NCI-H82 treated with DMSO at 0.1 percent for 48 hours (cell line): Measurements from ENCODE around the gene CDH1.
"Not testable (repeated sequence)": the region's sequence is repeated elsewhere in the genome, so short reads cannot be mapped to it uniquely, and the experiment has no call there.

ENCODE experiments used
- DNase-seq: peaks from one replicate; lab custom pipeline; 2025; ENCODE audit not compliant: unreplicated experiment; lab: John Stamatoyannopoulos, UW

The CDH1 gene

DNA sequence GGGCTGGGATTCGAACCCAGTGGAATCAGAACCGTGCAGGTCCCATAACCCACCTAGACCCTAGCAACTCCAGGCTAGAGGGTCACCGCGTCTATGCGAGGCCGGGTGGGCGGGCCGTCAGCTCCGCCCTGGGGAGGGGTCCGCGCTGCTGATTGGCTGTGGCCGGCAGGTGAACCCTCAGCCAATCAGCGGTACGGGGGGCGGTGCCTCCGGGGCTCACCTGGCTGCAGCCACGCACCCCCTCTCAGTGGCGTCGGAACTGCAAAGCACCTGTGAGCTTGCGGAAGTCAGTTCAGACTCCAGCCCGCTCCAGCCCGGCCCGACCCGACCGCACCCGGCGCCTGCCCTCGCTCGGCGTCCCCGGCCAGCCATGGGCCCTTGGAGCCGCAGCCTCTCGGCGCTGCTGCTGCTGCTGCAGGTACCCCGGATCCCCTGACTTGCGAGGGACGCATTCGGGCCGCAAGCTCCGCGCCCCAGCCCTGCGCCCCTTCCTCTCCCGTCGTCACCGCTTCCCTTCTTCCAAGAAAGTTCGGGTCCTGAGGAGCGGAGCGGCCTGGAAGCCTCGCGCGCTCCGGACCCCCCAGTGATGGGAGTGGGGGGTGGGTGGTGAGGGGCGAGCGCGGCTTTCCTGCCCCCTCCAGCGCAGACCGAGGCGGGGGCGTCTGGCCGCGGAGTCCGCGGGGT lies at the start of gene CDH1:
Gene CDH1, plus strand, starts transcription at position 247 of the 684 bp plus-strand sequence. Its CDS starts 124 bp downstream, at position 371.
- no peak for DNase-seq

DNA sequence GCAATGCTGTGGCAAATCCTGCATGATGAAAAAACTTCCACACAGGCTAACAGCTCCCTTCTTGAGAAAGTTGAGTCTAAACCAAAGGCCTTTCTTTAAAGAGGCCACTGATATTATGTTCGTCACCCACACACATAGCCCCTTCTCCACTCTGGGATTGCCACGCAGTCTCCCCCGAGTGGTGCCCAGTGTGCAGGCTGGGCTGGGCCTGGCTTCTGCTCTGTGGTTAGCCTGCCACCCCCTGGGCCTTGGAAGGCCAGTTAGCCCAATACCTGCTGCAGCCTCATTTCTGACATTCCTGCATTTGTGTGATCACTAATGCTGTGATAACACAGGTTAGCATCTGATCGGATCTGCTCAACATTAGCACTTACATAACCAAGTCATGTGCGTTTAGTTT lies 47.2 kb upstream of the CDH1 start:
- no peak for DNase-seq

DNA sequence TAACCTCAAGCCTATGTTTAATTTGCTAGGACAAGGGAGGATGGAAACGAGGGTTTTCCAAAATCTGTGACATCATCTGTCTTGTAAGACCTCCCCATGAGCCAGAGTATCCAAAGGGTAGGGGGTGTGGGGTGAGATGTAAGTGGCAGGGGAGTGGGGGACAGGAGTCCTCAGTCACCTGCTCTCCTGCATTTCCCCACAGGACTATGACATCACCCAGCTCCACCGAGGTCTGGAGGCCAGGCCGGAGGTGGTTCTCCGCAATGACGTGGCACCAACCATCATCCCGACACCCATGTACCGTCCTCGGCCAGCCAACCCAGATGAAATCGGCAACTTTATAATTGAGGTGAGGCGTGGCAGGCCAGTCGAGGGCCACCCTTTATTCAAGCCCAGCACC lies 41.5 kb upstream of the CDH1 start:
- no peak for DNase-seq

DNA sequence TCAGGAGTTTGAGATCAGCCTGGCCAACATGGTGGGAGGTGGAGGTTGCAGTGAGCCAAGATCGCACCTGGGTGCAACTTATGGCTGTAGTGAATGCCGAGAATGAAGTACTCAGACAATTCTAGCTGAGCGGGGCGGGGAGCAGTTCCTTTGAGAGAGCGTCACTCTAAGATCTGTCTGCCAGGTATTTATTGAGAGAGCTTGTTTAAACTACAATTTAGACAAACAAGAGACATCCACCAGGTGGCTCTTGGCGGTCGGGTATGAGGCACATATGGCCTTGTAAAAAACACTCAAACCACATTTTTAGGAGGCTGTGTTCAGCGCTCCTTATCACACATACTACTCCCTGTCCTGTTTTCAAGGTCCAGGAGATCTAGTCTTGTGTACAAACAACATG lies 40.6 kb upstream of the CDH1 start:
- DNase-seq, result no peak

DNA sequence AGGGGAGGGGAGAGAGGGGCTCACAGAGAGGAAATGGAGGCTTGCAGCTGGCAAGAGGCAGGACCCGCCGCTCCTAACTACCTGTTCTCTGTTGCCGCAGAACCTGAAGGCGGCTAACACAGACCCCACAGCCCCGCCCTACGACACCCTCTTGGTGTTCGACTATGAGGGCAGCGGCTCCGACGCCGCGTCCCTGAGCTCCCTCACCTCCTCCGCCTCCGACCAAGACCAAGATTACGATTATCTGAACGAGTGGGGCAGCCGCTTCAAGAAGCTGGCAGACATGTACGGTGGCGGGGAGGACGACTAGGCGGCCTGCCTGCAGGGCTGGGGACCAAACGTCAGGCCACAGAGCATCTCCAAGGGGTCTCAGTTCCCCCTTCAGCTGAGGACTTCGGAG lies 39.0 kb upstream of the CDH1 start:
- DNase-seq, result no peak

DNA sequence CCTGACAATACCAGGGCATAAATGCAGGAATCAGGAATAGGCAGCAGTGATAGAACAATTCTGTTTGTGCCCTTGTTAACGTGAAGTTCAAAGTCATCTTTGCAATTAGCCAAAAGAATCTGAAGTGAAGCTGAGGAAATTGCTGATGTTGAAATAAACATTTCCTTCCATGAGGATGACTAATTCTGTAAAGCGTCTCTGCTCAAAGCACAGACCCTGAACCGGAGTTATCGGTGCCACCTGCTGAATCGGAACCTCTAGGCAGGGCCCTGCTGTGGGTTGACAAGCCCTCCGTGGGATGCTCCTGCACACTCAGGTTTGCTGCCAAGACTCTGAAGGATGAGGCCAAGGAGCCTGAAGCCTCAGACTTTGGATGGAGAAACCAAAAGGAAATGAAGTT lies 37.0 kb upstream of the CDH1 start:
- no peak for DNase-seq

DNA sequence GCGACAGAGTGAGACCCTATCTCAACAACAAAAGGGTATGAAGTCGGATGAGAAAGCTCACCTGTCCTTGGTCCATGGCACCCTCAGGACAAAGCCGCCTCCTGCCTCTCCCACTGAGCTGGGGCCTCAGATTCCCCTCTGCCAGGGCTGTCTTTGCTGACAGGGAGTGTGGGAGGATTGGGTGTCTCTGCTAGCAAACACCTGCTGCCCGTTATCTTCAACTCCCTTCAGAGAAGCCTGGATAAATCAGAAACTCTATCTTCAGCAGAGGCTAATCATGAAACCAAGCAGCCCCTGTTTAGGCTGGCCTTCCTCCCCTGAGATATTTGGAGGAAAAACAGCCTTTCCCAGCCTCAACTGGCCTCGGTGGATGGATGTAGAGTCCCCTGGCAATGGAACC lies 36.3 kb upstream of the CDH1 start:
- DNase-seq, result no peak

DNA sequence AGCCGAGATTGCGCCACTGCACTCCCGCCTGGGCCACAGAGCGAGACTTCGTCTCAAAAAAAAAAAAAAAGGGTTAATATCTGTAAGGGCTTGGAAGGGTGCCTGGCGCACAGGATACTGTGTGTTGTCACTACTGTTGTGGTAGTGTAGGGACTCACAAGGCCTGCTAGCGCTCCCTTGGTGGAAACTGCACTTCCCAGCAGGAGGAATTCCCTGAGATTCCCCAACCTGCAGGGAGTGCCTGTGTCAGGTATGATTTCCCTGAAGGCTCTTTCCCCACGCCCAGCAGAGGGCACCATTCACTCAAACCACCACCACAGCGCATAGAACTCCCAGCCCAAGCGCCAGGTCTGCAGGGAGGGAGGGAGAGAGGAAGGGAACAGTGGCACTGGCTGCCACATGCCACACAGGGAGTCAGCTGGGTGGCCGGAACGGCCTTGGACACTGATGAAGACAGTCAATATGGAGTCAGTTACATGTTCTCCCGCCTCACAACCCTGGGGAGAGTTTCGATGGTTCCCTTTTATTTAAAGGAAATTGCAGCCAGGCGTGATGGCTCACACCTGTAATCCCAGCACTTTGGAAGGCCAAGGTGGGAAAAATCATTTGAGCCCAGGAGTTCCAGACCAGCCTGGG lies 32.7 kb upstream of the CDH1 start:
- peak; percentile 55 for DNase-seq

DNA sequence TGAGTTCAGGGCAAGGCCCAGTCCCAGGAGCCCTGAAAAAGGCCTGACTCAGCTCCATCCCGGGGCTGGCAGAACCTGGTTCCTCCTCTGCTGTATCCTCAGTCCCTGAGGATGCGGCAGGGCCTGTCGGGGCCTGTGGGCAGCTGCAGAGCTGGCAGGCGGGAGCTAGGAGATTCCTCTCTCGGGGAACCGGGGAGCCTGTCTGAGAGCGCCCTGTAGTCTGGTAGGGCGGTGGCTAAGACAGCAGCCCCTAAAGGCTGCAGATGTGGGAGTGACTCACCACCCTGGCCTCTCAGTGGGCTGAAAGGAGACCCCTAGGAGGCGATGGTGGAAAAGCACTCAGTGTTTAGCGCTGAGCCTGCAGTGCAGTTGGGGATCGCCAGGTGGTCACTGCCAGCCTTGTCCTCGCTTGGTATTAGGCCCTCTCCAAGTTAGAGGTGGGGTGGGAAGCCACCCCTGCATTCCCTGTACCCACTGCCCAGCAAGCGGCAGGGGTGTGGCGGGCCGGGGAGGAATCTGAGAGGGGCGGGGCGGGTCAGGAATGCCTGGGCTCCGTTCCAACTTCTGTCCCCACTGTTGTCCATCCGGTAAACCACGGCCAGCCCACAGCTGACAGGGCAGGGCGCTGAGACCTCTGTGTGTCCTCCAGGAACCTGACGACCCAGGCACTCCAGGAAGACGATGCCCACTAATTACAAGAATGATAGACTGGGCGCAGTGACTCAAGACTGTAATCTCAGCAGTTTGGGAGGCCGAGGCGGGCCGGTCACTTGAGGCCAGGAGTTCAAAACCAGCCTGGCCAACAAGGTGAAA lies 29.5 kb upstream of the CDH1 start:
- no peak for DNase-seq

DNA sequence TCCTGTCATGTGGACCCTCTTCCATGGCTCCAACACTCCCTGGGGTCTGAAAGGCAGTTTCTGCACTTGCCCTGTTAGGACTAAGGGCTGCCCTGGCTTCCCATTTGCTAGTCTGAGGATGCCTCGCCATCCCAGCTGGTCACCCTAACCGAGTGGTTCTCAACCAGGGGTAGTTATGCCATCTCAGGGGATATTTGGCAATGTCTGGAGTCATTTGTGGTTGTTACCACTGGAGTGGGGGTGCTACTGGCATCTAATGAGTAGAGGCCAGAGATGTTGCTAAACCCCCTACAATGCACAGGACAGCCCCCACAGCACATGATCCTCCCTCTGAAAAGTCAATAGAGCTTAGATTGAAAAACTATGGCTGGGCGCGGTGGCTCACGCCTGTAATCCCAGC lies 26.9 kb upstream of the CDH1 start:
- no peak for DNase-seq

DNA sequence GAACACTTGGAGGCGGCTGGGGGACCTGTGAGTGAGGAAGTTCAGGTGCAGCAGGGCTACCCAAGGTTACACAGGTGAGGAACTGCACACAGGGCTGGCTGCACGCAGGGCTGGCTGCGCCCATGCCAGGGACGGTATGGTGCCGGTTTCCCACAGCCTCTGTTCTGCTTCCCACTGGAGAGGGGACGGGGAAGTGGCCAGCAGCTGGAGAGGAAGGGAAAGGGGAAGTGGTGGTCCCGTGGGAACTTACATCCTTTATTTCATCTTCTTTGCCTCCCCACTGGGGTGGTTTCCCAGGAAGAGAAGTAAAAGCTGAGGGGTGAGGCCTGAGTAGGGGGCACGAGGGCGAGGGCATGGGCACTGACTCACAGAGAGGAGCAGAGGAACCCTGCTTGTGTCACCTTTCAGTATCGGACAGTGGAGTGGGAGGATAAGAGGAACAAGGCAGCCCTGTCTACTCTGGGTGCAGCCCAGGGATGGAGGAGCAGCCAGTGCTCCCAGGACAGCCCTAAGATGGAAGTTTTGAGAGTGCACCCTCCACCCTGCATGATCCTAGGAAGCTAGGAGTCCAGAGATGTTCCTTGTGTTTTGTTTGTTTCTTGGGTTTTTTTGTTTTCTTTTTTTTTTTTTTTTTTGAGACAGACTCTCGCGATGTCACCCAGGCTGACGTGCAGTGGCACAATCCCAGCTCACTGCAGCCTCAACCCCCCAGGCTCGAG lies 25.5 kb upstream of the CDH1 start:
- no peak for DNase-seq

DNA sequence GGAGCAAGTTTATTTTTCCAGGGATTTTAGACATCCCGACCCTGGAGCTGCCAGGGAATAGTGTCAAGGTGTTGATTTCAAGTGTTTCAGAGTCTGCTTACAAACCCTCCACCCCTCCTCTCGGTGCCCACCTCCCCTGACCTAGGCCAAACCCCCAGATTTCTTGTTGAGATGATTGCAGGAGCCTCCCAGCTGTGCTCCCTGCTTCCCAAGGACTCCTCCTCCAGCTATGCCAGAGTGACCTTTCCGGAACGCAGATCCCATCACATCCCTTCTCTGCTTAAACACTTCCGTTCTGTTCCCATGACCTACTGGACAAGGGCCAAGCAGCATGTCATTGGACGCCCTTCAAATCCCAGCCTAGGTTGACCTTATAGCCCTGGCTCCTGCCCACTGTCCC lies 23.7 kb upstream of the CDH1 start:
- no peak for DNase-seq

DNA sequence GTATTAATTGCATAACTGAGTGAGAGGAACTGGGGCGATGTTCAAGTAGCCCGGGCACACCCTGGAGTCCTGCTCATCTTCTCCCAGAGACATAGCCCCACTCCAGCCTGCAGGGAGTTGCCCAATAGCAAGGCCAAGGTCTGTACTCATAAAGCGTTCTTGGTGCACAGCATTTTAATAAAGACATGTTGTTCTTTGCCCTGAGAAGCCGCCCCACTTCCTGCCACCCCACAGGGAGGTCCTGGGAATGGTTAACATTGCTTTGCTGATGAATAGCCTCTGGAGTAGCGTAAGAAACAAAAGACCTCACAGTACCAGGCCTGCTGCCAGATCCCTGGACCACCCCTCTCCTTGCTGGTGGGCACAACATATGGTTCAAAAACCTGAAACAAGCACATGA lies 21.6 kb upstream of the CDH1 start:
- DNase-seq, result no peak

DNA sequence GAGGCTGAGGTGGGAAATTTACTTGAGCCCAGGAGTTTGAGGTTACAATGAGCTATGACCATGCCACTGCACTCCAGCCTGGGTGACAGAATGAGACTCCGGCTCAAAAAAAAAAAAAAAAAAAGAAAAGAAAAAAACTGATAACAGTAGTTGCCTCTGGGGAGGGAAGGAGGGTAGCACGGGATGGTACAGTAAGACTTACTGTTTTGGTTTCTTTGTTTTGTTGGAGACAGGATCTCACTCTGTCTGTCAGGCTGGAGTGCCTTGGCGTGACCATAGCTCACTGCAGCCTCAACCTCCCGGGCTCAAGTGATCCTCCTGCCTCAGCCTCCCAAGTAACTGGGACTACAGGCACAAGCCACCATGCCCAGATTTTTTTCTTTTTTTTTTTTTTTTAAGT lies 20.6 kb upstream of the CDH1 start:
- not testable (repeated sequence) for DNase-seq

DNA sequence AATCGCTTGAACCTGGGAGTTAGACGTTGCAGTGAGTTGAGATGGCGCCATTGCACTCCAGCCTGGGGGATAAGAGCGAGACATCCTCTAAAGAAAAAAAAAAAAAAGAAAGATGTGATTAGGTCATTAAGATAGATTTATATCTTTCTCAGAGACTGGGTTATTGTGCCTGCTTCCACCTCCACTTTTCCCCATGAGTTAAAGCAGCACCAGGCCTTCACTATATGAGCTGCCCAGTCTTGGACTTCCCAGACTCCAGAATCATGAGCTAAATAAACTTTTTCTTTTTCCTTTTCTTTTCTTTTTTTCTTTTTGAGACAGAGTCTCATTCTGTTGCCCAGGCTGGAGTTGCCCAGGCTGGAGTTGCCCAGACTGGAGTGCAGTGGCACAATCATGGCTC lies 19.4 kb upstream of the CDH1 start:
- DNase-seq, result no peak

DNA sequence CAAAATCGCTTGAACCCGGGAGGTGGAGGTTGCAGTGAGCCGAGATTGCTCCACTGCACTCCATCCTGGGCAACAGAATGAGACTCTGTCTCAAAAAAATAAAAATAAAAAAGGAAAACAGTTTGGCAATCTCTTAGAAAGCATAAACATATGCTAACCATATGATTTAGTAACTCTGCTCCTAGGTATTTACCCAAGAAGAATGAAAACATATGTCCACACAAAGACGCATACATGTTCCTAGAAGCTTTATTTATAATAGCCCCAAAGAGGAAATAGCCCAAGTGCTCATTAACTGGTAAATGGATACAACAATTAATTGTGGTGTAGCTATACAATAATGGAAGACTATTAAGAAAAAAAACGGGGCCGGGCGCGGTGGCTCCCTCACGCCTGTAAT lies 18.5 kb upstream of the CDH1 start:
- no peak for DNase-seq

DNA sequence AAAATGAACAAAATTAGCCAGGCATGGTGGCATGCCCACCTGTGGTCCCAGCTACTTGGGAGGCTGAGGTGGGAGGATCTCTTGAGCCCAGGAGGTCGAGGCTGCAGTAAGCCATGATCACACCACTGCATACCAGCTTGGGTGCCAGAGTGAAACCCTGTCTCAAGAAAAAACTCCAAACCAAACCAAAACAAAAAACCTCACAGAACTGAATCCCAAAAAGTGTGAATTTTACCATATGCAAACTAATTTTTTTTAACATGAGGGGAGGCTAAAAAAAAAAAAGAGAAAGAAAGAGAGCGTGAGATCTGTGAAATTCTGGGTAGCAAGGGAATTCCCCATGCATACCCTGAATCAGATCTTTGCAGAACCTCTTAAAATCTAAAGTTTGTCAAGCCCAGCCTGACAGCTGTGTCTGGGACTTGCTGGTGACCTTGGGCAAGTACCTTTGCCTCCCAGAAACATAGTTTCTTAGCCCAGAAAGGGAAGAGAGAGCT lies 17.1 kb upstream of the CDH1 start:
- no peak for DNase-seq

DNA sequence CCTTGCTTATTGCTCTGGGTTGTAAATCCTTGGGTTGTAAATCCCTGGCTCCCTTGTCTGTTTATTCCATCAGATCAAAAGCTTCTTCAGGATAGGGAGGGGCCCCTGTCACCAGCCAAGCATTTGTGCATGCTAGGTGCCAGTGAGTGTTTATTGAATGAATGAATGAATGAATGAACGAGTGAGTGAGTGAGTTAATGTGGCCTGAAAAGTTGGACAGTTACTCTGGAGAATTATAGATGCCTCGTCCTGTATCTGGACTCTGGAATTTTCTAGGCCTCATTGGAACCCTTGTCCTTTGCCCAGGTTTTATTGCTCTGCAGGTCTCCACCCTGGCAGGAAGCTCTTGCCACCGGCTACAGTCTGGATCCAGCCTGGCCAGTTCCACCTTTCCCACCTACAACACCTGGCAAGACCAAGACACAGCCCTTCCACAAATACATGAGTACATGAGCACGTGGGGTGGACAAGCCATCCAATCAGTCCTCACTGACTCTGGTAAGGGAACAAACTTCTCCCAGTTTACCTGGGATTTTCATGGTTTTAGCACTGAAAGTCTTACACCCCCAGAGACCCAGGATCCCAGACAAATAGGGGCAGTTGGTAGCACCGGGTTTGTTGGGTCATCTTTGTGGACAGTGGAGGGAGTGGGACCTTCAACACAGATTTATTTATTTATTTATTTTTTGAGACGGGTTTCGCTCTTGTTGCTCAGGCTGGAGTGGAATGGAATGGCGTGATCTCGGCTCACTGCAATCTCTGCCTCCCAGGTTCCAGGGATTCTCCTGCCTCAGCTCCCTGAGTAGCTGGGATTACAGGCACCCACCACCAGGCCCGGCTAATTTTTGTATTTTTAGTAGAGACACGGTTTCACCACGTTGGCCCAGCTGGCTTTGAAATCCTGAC lies 14.7 kb upstream of the CDH1 start:
- no peak for DNase-seq

DNA sequence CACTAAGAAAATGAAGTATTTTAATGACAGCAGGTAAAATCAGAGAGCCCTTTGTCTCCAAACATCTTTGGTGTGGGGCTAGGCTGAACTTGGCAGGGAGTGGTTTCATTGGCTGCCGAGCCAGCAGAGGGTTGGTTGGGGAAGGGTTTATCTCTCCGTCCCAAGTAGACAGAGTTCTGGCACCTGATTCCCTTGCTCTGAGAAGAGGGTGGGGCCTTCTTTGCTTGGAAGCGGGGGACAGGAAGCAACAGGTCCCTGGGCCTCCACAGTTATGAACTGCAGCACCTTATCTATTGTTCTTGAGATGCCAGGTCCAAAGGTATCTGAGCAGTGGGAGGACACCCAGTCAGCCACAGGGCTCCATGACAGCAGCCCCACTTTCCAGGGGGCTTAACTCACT lies 12.3 kb upstream of the CDH1 start:
- DNase-seq, result no peak

DNA sequence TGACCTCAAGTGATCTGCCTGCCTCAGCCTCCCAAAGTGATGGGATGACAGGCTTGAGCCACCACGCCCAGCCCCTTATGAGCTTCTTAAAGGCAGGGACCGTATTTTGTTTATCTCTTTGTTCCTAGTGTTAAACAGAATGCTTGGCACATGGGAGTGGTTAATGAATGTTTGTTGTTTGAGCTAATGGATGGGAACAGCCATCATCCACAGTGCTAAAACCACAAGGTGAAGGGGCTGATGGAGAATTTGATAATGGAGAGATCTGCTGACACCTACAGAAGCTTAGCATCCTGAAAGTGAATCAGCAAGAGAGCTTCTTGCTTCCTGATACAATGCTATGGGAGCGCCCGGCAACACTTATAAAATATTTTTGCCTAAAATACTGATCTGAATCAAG lies 8.6 kb upstream of the CDH1 start:
- DNase-seq, result no peak
